HG03025 (cell line): ENCODE data around the gene PEX14.
"Not testable (repeated sequence)": the region's sequence is repeated elsewhere in the genome, so short reads cannot be mapped to it uniquely, and the experiment has no call there.

ENCODE experiments used
- ATAC-seq: cut with Tn5 transposase; IDR thresholded peaks from one replicate; pipeline ENCODE4 v1.9.1; 2021; ENCODE audit warnings: mild to moderate bottlenecking, moderate library complexity; ENCODE audit not compliant: unreplicated experiment, low FRiP score

The PEX14 gene

GRCh38 chr1:10450156-10450814 lies 24.5 kb upstream of the PEX14 start:
- no peak for ATAC-seq

GRCh38 chr1:10450836-10451235 lies 23.9 kb upstream of the PEX14 start:
- no peak for ATAC-seq

- ATAC-seq, result no peak
Measured at GRCh38 chr1:10451287-10451686, 23.5 kb upstream of the PEX14 start.

- no peak for ATAC-seq
Measured at GRCh38 chr1:10456048-10456447, 18.7 kb upstream of the PEX14 start.

GRCh38 chr1:10456661-10457060 lies 18.1 kb upstream of the PEX14 start:
- ATAC-seq, result no peak

GRCh38 chr1:10457462-10457861 lies 17.3 kb upstream of the PEX14 start:
- ATAC-seq, result not testable (repeated sequence)

GRCh38 chr1:10457875-10458274 lies 16.9 kb upstream of the PEX14 start:
- no peak for ATAC-seq

- ATAC-seq, result no peak
Measured at GRCh38 chr1:10459184-10459583, 15.6 kb upstream of the PEX14 start.

GRCh38 chr1:10467078-10467477 lies 7.7 kb upstream of the PEX14 start:
- ATAC-seq, result no peak

- no peak for ATAC-seq
Measured at GRCh38 chr1:10470043-10470442, 4.7 kb upstream of the PEX14 start.

- no peak for ATAC-seq
Measured at GRCh38 chr1:10471411-10472219, 3.1 kb upstream of the PEX14 start.

- ATAC-seq, result peak; percentile 80
Measured at GRCh38 chr1:10472220-10473144, 2.3 kb upstream of the PEX14 start, which contains the start of gene DFFA. DFFA (minus strand) TSS chr1:10472529; CDS start chr1:10472458, 71 bp downstream.

GRCh38 chr1:10473145-10473765 lies 1.5 kb upstream of the PEX14 start:
- ATAC-seq, result no peak

- not testable (repeated sequence) for ATAC-seq
Measured at GRCh38 chr1:10474309-10474612, 489 bp upstream of the PEX14 start.

- ATAC-seq, result no peak
Measured at GRCh38 chr1:10475510-10475909, 760 bp downstream of the PEX14 start.

GRCh38 chr1:10479296-10479695 lies 4.5 kb downstream of the PEX14 start:
- no peak for ATAC-seq

GRCh38 chr1:10480614-10481013 lies 5.9 kb downstream of the PEX14 start:
- no peak for ATAC-seq

GRCh38 chr1:10484521-10484920 lies 9.8 kb downstream of the PEX14 start:
- no peak for ATAC-seq

- no peak for ATAC-seq
Measured at GRCh38 chr1:10489291-10490055, 14.7 kb downstream of the PEX14 start.
